Mesendoderm (in vitro differentiated cells): ENCODE data around the gene RBBP9.

Experiments used
- DNase-seq: peaks from one replicate; pipeline ENCODE4 v3.0.0; 2013
- H2AK5ac ChIP-seq: 2 replicates; pipeline ENCODE4 v1.6.1; 2013; ENCODE audit warnings: low read length, inconsistent platforms
- H2BK120ac ChIP-seq: 2 replicates; pipeline ENCODE4 v1.6.1; 2013; ENCODE audit warnings: low read depth, mild to moderate bottlenecking, low read length, moderate library complexity, mixed read lengths
- H2BK15ac ChIP-seq: replicated peaks from 2 replicates; pipeline ENCODE4 v1.6.1; 2013; ENCODE audit warnings: low read depth, mild to moderate bottlenecking, moderate library complexity
- H2BK5ac ChIP-seq: 2 replicates; pipeline ENCODE4 v1.6.1; 2013; ENCODE audit warnings: low read length, inconsistent platforms
- H3K18ac ChIP-seq: 2 replicates; pipeline ENCODE4 v1.6.1; 2013; ENCODE audit warnings: mild to moderate bottlenecking, low read length, mixed read lengths
- H3K23ac ChIP-seq: one replicate; pipeline ENCODE4 v1.6.1; 2013; ENCODE audit warnings: low read length
- H3K27ac ChIP-seq: 2 replicates; pipeline ENCODE4 v1.5.1; 2013; ENCODE audit warnings: low read depth, mild to moderate bottlenecking, inconsistent platforms, low read length, moderate library complexity
- H3K27me3 ChIP-seq: 2 replicates; pipeline ENCODE4 v1.6.1; 2013; ENCODE audit warnings: low read length, control low read depth, mild to moderate bottlenecking, inconsistent platforms; ENCODE audit not compliant: insufficient read depth, poor library complexity
- H3K36me3 ChIP-seq: 2 replicates; pipeline ENCODE4 v1.6.1; 2013; ENCODE audit warnings: low read length, inconsistent platforms; ENCODE audit not compliant: control insufficient read depth, insufficient read depth
- H3K4ac ChIP-seq: one replicate; pipeline ENCODE4 v1.6.1; 2013; ENCODE audit warnings: low read depth, mild to moderate bottlenecking, low read length, moderate library complexity
- H3K4me1 ChIP-seq: 2 replicates; pipeline ENCODE4 v1.6.1; 2013; ENCODE audit warnings: low read depth, low read length, inconsistent platforms; ENCODE audit not compliant: control insufficient read depth
- H3K4me2 ChIP-seq: 2 replicates; pipeline ENCODE4 v1.6.1; 2013; ENCODE audit warnings: low read length
- H3K4me3 ChIP-seq: 2 replicates; pipeline ENCODE4 v1.5.1; 2013; ENCODE audit warnings: mild to moderate bottlenecking, low read length
- H3K56ac ChIP-seq: one replicate; pipeline ENCODE4 v1.6.1; 2013; ENCODE audit warnings: low read length
- H3K79me1 ChIP-seq: 2 replicates; pipeline ENCODE4 v1.6.1; 2013; ENCODE audit warnings: low read length, inconsistent platforms
- H3K79me2 ChIP-seq: 2 replicates; pipeline ENCODE4 v1.6.1; 2013; ENCODE audit warnings: mild to moderate bottlenecking, low read length; ENCODE audit not compliant: control insufficient read depth, insufficient read depth
- H3K9ac ChIP-seq: 2 replicates; pipeline ENCODE4 v1.6.1; 2013; ENCODE audit warnings: low read length, inconsistent platforms
- H4K5ac ChIP-seq: one replicate; pipeline ENCODE4 v1.6.1; 2013; ENCODE audit warnings: low read length
- H4K8ac ChIP-seq: one replicate; pipeline ENCODE4 v1.6.1; 2013; ENCODE audit warnings: low read depth, mild to moderate bottlenecking, control low read depth, low read length, moderate library complexity
- WGBS: extraction: QIAGEN DNeasy Blood & Tissue Kit; methylation state at CpG from one replicate; pipeline ENCODE4 v1.1.7; 2013; ENCODE audit warnings: low lambda C conversion rate, missing lambda C conversion rate; ENCODE audit not compliant: insufficient coverage; ENCODE audit errors: extremely low coverage; 5-methylcytosine and 5-hydroxymethylcytosine counted together

RBBP9 gene

GRCh38 chr20:18537651-18538050 lies 40.6 kb upstream of the RBBP9 start:
- no peak overlapping the region for H3K18ac ChIP-seq
- no peak overlapping the region for H2BK5ac ChIP-seq
- H3K27me3 ChIP-seq = no peaks in the 10 kb centered on the region
- H3K4me3 ChIP-seq = no peak overlapping the region
- H3K79me2 ChIP-seq = no peaks in the 10 kb centered on the region
- DNase-seq = no peak
- no peaks in the 10 kb centered on the region for H3K79me1 ChIP-seq
- no peak overlapping the region for H3K23ac ChIP-seq
- no peak overlapping the region for H3K9ac ChIP-seq
- H3K4ac ChIP-seq = no peak overlapping the region
- H3K4me2 ChIP-seq = no peak overlapping the region
- H3K27ac ChIP-seq = no peak overlapping the region
- H3K4me1 ChIP-seq = no peaks in the 10 kb centered on the region
- no peak overlapping the region for H2BK15ac ChIP-seq
- WGBS = no CpG with 5 or more reads among the region's 2 CpGs
- H2AK5ac ChIP-seq = no peak overlapping the region
- H3K36me3 ChIP-seq = peaks cover 6% of the 10 kb centered on the region
- no peak overlapping the region for H2BK120ac ChIP-seq
- no peak overlapping the region for H4K8ac ChIP-seq
- no peak overlapping the region for H4K5ac ChIP-seq
- no peak overlapping the region for H3K56ac ChIP-seq

GRCh38 chr20:18533978-18534644 lies 37.1 kb upstream of the RBBP9 start:
- no peak overlapping the region for H4K8ac ChIP-seq
- no peaks in the 10 kb centered on the region for H3K27me3 ChIP-seq
- no peaks in the 10 kb centered on the region for H3K79me2 ChIP-seq
- H2BK120ac ChIP-seq = no peak overlapping the region
- H3K56ac ChIP-seq = no peak overlapping the region
- no peak overlapping the region for H2AK5ac ChIP-seq
- no peak overlapping the region for H4K5ac ChIP-seq
- no peak overlapping the region for H3K23ac ChIP-seq
- H2BK15ac ChIP-seq = no peak overlapping the region
- H3K4ac ChIP-seq = no peak overlapping the region
- no peak overlapping the region for H2BK5ac ChIP-seq
- no peak overlapping the region for H3K4me2 ChIP-seq
- H3K79me1 ChIP-seq = no peaks in the 10 kb centered on the region
- H3K4me3 ChIP-seq = no peak overlapping the region
- no peak overlapping the region for H3K27ac ChIP-seq
- no peak overlapping the region for H3K18ac ChIP-seq
- WGBS = no CpG with 5 or more reads among the region's 6 CpGs
- DNase-seq = no peak
- no peaks in the 10 kb centered on the region for H3K4me1 ChIP-seq
- no peak overlapping the region for H3K9ac ChIP-seq
- H3K36me3 ChIP-seq = peaks cover 11% of the 10 kb centered on the region

GRCh38 chr20:18533491-18533890 lies 36.5 kb upstream of the RBBP9 start:
- Histone ChIP-seq H2BK15ac (no peak overlapping the region), H3K27me3 (no peaks in the 10 kb centered on the region), H3K56ac (no peak overlapping the region), H3K36me3 (peaks cover 12% of the 10 kb centered on the region), H4K8ac (no peak overlapping the region), H3K79me2 (no peaks in the 10 kb centered on the region), H2BK120ac (no peak overlapping the region), H2AK5ac (no peak overlapping the region), H3K79me1 (no peaks in the 10 kb centered on the region), H3K18ac (no peak overlapping the region), H4K5ac (no peak overlapping the region), H3K4ac (no peak overlapping the region), H3K4me1 (no peaks in the 10 kb centered on the region), H2BK5ac (no peak overlapping the region), H3K9ac (no peak overlapping the region), H3K4me3 (no peak overlapping the region), H3K4me2 (no peak overlapping the region), H3K23ac (no peak overlapping the region), H3K27ac (no peak overlapping the region)
- no peak for DNase-seq
- no CpG with 5 or more reads among the region's 1 CpG for WGBS

- no peak overlapping the region for H3K9ac ChIP-seq
- H3K4me3 ChIP-seq = no peak overlapping the region
- H2AK5ac ChIP-seq = no peak overlapping the region
- no peak overlapping the region for H3K27ac ChIP-seq
- no peaks in the 10 kb centered on the region for H3K4me1 ChIP-seq
- no peak overlapping the region for H2BK120ac ChIP-seq
- H3K18ac ChIP-seq = no peak overlapping the region
- no CpG with 5 or more reads among the region's 6 CpGs for WGBS
- H4K5ac ChIP-seq = no peak overlapping the region
- no peaks in the 10 kb centered on the region for H3K27me3 ChIP-seq
- no peaks in the 10 kb centered on the region for H3K79me1 ChIP-seq
- no peak overlapping the region for H2BK5ac ChIP-seq
- no peak overlapping the region for H3K4me2 ChIP-seq
- DNase-seq = no peak
- H4K8ac ChIP-seq = no peak overlapping the region
- H2BK15ac ChIP-seq = no peak overlapping the region
- no peak overlapping the region for H3K4ac ChIP-seq
- no peak overlapping the region for H3K23ac ChIP-seq
- H3K79me2 ChIP-seq = no peaks in the 10 kb centered on the region
- no peak overlapping the region for H3K56ac ChIP-seq
- peaks cover 15% of the 10 kb centered on the region for H3K36me3 ChIP-seq
Measured at GRCh38 chr20:18532626-18533025, 35.6 kb upstream of the RBBP9 start.

DNA sequence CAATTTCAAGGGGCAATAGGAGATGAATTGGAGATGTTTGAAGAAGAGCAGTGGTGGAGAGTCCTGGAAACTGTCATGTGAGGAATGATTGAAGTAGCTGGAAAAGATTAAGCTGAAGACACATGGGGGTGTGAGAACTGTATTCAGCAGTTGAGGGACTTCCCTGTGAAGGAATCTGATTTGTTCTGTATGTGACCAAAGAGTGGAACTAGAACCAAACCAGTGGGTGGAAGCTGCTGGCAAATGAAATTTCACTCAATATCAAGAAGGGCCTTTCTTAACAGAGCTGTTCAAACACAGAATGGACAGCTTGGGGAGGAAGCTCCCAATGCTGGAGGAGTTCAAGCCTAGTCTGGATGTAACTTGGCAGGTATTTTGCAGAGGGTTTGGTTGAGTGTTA lies 32.0 kb upstream of the RBBP9 start:
- no peak for DNase-seq
- no peaks in the 10 kb centered on the region for H3K79me2 ChIP-seq
- peaks cover 19% of the 10 kb centered on the region for H3K36me3 ChIP-seq
- no peak overlapping the region for H2BK120ac ChIP-seq
- H3K79me1 ChIP-seq = no peaks in the 10 kb centered on the region
- no peaks in the 10 kb centered on the region for H3K27me3 ChIP-seq
- no peak overlapping the region for H2BK15ac ChIP-seq
- no peak overlapping the region for H2AK5ac ChIP-seq
- H4K8ac ChIP-seq = no peak overlapping the region
- no peak overlapping the region for H3K4me3 ChIP-seq
- no peak overlapping the region for H3K23ac ChIP-seq
- no peak overlapping the region for H3K4ac ChIP-seq
- H3K4me2 ChIP-seq = no peak overlapping the region
- no peaks in the 10 kb centered on the region for H3K4me1 ChIP-seq
- H3K56ac ChIP-seq = no peak overlapping the region
- no peak overlapping the region for H3K9ac ChIP-seq
- H3K27ac ChIP-seq = no peak overlapping the region
- H2BK5ac ChIP-seq = no peak overlapping the region
- H3K18ac ChIP-seq = no peak overlapping the region
- no peak overlapping the region for H4K5ac ChIP-seq

- Histone ChIP-seq H3K4me2 (no peak overlapping the region), H3K36me3 (peaks cover 17% of the 10 kb centered on the region), H2BK5ac (no peak overlapping the region), H3K4me3 (no peak overlapping the region), H3K56ac (no peak overlapping the region), H3K23ac (no peak overlapping the region), H3K4me1 (no peaks in the 10 kb centered on the region), H3K79me1 (no peaks in the 10 kb centered on the region), H4K8ac (no peak overlapping the region), H3K27ac (no peak overlapping the region), H4K5ac (no peak overlapping the region), H3K9ac (no peak overlapping the region), H2BK15ac (no peak overlapping the region), H2BK120ac (no peak overlapping the region), H3K4ac (no peak overlapping the region), H3K18ac (no peak overlapping the region), H3K27me3 (no peaks in the 10 kb centered on the region), H3K79me2 (no peaks in the 10 kb centered on the region), H2AK5ac (no peak overlapping the region)
- no CpG with 5 or more reads among the region's 2 CpGs for WGBS
- no peak for DNase-seq
Measured at GRCh38 chr20:18527836-18528235, 30.8 kb upstream of the RBBP9 start.
